Activated CD4-positive, alpha-beta memory T cell treated with anti-CD3 and anti-CD28 coated beads, Interleukin-2, amount 10 ng/mL, durations not matched to agents 7 days and 5 days (primary cell): ENCODE results near the gene PDZK1IP1. TPM values are rescaled to one million over a fixed set of nuclear protein-coding genes. Genes with fewer than 3 reads are reported as not detected.
A peak's percentile ranks its signal among the peaks of the same experiment; 100 is the strongest.

Source experiments
- CTCF ChIA-PET: fragments of 350-600 bp; sonication (Branson Sonifier 250); formaldehyde crosslinking; loops from one replicate; lab custom pipeline; 2021; ENCODE audit warnings: antibody characterized with exemption, inconsistent platforms; lab: Charles Lee
- POLR2A ChIA-PET: fragments of 350-600 bp; sonication (Branson Sonifier 250); formaldehyde crosslinking; loops from one replicate; lab custom pipeline; 2021; ENCODE audit warnings: antibody characterized with exemption; lab: Charles Lee
- DNase-seq: peaks from one replicate; pipeline ENCODE4 v3.0.0-alpha.2; 2020
- H3K27ac Mint-ChIP-seq: one replicate; pipeline ENCODE4 v1.8.0; 2021; ENCODE audit warnings: mild to moderate bottlenecking, mixed read lengths
- H3K27me3 Mint-ChIP-seq: one replicate; pipeline ENCODE4 v1.8.0; 2021; ENCODE audit warnings: mixed read lengths
- H3K36me3 Mint-ChIP-seq: one replicate; pipeline ENCODE4 v1.8.0; 2021; ENCODE audit warnings: low read depth, mixed read lengths
- H3K4me1 Mint-ChIP-seq: one replicate; pipeline ENCODE4 v1.8.0; 2021; ENCODE audit warnings: mixed read lengths
- H3K4me3 Mint-ChIP-seq: one replicate; pipeline ENCODE4 v1.8.0; 2021; ENCODE audit warnings: mild to moderate bottlenecking, mixed read lengths
- H3K9me3 Mint-ChIP-seq: one replicate; pipeline ENCODE4 v1.8.0; 2021; ENCODE audit warnings: mixed read lengths
- total RNA-seq, 2 experiments: library from RNA; stranded (reverse); gene quantifications; one replicate each; pipeline ENCODE4 v1.2.3, GENCODE V29; 2021

PDZK1IP1 gene, protein sequence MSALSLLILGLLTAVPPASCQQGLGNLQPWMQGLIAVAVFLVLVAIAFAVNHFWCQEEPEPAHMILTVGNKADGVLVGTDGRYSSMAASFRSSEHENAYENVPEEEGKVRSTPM
- not detected for total RNA-seq

DNA sequence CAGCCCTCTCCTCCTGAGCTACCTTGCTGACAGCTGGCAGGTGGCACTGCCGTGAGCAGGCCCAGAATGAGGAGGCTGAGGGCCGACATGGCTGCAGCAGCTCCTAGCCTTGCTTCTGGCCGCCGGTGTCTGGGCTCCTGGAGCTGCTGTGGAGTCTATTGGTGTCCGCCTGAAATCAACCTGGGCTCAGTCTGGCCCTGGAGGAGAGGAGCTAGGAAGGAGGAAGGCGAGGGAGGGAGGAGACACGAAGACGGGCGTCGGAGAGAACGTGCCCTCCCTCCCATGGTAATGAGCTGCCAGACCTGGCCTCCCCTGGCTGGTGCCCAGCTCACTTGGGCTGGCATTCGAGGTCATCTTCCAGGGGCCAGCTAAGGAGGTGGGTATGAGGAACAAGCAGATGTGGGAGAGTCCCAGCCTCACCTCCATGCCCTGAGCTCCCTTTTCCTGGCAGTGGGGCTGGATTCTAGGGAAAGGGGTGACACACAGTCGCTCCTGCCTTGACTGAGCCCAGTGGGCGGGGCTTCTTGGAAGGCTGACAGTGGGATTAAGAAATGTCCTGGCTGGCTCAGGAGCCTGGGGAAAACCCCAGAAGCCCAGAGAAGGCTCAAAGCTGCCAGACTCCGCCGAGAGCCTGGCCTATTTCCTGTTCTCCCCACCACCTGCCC, at the start of gene PDZK1IP1:
TSS of gene PDZK1IP1 (minus strand) at position 193 of the 665 bp plus-strand sequence. CDS start at position 89, 104 bp downstream.
- Mint-ChIP-seq H3K4me3 (no peak within 1 kb of the TSS), H3K4me1 (no peaks in the 10 kb centered on the region), H3K27ac (no peak within 1 kb of the TSS), H3K27me3 (peaks cover 5% of the 10 kb centered on the region), H3K9me3 (no peaks in the 10 kb centered on the region), H3K36me3 (no peaks in the 10 kb centered on the region)
- DNase-seq: peak; percentile 13
- CTCF ChIA-PET: interaction anchor here (0.5 to 6.9 kb wide), 3 partner anchors 10 to 194 kb away, joined by 3 to 143 read pairs (median 10); no protein-coding TSS in a partner anchor
- POLR2A ChIA-PET: no interaction called here

DNA sequence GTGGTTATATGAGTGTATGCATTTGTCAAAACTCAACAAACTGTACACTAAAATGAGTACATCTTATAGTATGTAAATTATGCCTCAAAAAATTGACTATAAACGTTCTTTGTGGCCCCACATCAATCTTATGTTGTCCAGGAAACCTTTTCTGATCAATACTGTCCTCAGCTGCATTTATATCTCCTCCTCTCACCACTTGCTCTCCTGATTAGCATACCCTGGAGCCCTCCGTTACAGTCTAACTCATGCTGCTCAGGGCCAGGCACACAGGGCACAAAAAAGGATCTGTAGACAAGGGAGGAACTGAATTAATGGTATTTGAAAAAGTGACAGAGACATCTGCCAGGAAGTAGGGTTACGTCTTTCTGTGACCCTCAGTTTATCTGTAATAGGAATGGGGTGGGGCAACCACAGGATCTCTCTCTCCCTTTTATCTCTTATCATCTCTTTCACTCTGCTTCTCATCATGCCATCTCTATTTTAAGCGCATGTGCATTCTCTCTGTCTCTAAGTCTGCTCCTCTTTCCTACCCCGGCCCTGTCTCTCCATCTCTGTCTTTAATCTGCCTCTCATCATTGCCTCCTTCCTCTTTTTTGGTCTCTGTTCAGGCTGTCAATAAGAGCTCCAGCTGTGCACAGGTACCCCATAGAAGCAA, 49.2 kb upstream of the PDZK1IP1 start:
- H3K27me3 Mint-ChIP-seq: peaks cover 30% of the 10 kb centered on the region
- POLR2A ChIA-PET: interaction anchor here (0.7 to 0.9 kb wide), 2 partner anchors 74 to 75 kb away, joined by 3 read pairs; partner anchors contain the start of gene STIL
- H3K4me3 Mint-ChIP-seq: no peak overlapping the region
- no peaks in the 10 kb centered on the region for H3K9me3 Mint-ChIP-seq
- H3K4me1 Mint-ChIP-seq: peaks cover 35% of the 10 kb centered on the region
- peak overlapping the region; percentile 17 for H3K27ac Mint-ChIP-seq
- CTCF ChIA-PET: interaction anchor here (0.7 to 4.1 kb wide), 5 partner anchors 20 to 60 kb away, joined by 5 to 13 read pairs (median 6); no protein-coding TSS in a partner anchor
- peak; percentile 20 for DNase-seq
- H3K36me3 Mint-ChIP-seq: no peaks in the 10 kb centered on the region

DNA sequence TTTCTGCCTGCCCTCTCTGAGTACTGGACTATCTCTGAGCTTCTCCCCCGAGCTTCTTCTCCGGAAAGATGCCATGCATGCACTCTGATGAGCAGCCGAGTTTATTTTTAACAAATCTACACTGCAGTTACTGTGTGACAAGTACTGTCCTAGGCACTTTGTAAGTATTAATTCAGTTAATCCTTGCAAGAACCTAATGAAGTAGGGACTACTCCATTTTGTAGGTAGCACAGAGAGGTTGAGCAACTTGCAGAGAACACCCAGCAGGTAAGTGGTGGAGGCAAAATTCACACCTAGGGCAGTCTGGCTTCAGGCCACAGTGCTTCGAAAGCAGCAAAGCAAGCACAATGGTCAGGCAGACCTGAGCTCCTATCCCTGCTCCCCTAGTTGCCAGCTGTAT, 46.0 kb upstream of the PDZK1IP1 start:
- Mint-ChIP-seq H3K36me3 (peaks cover 4% of the 10 kb centered on the region), H3K27ac (no peak overlapping the region), H3K4me1 (peaks cover 45% of the 10 kb centered on the region), H3K27me3 (peaks cover 46% of the 10 kb centered on the region), H3K9me3 (no peaks in the 10 kb centered on the region), H3K4me3 (no peak overlapping the region)
- no peak for DNase-seq
- CTCF ChIA-PET: interaction anchor here (1.9 to 2.6 kb wide), 2 partner anchors 27 to 57 kb away, joined by 6 to 9 read pairs; no protein-coding TSS in a partner anchor
- POLR2A ChIA-PET: no interaction called here

DNA sequence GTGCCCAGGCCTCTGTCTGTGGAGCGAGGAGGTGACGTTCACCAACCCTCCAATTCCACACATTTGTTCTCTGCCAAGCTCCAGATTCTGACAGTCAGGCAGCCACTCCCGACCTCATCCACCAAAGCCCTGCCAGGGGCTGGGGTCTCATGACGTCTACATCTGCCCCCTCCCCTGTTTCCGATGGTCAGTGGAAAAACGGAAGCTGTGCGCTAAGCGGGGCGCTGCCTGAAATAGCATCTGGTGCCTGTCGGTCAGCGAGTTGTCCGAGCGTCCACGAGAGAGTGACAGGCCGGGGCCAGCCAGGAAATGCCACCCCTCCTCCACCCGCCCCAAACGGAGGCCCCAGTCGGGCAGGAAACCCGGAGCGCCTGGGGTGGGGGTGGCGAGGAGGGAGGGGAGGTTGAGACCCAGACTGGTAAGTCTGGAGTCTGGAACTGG, 45.4 kb upstream of the PDZK1IP1 start:
- CTCF ChIA-PET: interaction anchor here (1.9 to 2.6 kb wide), 2 partner anchors 27 to 56 kb away, joined by 6 to 9 read pairs; no protein-coding TSS in a partner anchor
- POLR2A ChIA-PET: no interaction called here

DNA sequence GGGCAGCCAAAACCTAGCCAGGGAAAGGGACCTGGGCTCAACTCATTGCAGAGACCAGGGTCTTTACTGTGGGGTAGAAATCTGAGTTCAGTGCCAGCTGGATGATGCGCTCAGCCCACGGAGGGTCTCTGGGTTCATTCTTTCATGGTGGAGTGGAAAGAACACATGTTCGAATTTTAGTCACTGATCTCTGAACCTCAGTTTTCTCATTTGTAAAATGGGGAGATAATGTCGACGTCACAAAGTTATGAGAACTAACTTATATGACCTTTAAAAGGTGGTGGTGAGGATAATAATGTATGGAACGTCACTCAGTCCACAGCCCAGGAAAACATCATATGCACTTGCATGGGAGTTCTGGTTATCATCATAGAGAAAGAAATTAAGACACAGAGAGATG, 43.4 kb upstream of the PDZK1IP1 start:
- Mint-ChIP-seq H3K4me3 (no peak overlapping the region), H3K27ac (no peak overlapping the region), H3K27me3 (peaks cover 72% of the 10 kb centered on the region), H3K36me3 (peaks cover 4% of the 10 kb centered on the region), H3K4me1 (peaks cover 44% of the 10 kb centered on the region), H3K9me3 (no peaks in the 10 kb centered on the region)
- CTCF ChIA-PET: interaction anchor here (1.0 to 2.3 kb wide), 3 partner anchors 30 to 204 kb away, joined by 3 to 10 read pairs (median 5); partner anchors contain the start of gene FOXD2
- POLR2A ChIA-PET: interaction anchor here (0.6 kb wide), 1 partner anchor 935 kb away, joined by 3 read pairs; no protein-coding TSS in a partner anchor
- no peak for DNase-seq

More for the DNA sequence above, 45.4 kb upstream of the PDZK1IP1 start:
- Mint-ChIP-seq H3K4me1 (peaks cover 49% of the 10 kb centered on the region), H3K27me3 (peaks cover 51% of the 10 kb centered on the region), H3K4me3 (no peak overlapping the region), H3K9me3 (no peaks in the 10 kb centered on the region), H3K27ac (no peak overlapping the region), H3K36me3 (peaks cover 4% of the 10 kb centered on the region)
- DNase-seq: no peak

DNA sequence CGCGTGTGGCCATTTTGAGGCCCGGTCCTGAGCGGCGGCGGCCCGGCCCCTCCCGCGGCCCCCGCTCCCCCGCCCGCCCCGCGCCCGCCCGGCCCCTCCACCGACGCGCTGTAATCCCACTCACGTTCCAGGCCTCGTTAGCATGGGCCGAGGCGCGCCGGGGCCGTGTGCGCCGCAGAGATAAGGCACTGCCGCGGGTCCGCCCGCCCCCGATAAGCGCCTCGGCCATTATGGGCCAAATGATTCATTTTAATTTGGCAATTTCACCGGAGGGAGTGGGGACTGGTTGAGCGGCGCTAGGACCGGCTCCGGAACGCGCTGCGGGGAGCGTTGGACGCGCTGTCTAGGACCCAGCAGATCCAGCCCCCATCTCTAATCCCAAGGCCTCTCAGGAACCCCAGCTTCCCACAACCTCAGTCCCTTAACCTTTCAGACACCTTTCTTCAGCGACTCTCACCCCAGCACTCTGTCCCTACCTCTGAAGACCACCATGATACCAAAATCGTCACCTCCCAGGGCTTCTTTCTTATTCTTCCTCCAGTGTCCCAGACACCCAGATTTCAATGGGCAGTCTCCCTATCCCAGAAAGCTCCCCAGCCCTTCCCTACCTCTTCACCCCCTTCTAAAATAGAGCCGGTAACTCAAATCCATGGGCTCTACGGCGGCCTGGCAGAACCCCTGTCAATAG, 42.5 kb upstream of the PDZK1IP1 start, which contains the start of gene TAL1:
TSS of gene TAL1 (minus strand) at position 39 of the 688 bp plus-strand sequence. CDS start 6,337 bp downstream, outside the sequence.
- H3K27ac Mint-ChIP-seq: peak within 1 kb of the TSS; percentile 52

DNA sequence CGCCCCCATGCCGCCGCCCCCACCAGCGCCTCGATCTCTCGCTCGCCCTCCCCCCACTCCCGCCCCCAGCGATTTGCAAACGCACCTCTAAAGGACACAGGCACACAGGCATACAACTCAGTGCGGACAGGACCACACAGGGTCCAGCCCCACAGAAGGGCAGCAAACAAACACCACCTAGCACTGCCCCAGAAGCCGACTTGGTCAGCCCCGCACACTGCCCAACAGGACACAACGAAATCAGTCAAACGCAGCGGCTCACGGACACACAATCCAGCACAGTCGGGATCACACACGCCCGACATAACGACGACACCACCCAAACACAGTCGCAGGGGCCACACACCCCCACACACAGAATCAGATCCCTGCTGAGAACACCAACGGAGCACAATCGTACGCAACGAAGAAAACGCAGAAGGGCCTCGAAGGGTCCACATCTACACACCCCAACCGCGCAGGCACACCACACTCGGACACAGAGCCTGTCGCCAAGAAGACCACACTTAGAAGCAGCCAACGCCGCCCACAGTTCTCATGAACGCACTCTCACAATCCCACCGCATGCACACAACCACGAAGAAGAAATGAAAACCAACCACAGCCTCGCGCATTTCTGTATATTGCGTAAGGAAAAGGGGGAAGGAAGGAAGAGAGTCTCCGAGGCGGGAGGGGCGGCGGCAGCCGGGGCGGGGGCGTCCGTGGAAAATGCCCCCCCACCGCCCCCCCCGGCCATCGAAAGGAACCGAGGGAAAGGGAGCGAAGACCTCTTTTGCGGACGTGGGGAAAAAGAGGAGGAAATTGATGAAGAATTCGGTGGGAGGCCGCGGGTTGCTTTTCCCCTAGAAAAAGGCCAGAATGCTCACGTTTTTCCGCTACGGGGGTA, 41.7 kb upstream of the PDZK1IP1 start:
- ChIA-PET CTCF (no interaction called here), POLR2A (interaction anchor here (1.0 kb wide), 1 partner anchor 10 kb away, joined by 4 read pairs; no protein-coding TSS in a partner anchor)
- Mint-ChIP-seq H3K9me3 (no peaks in the 10 kb centered on the region), H3K27me3 (peaks cover 88% of the 10 kb centered on the region), H3K36me3 (peaks cover 4% of the 10 kb centered on the region), H3K27ac (peak overlapping the region; percentile 52), H3K4me1 (peaks cover 37% of the 10 kb centered on the region), H3K4me3 (peak overlapping the region; percentile 60)
- DNase-seq: no peak

More for the DNA sequence above, 42.5 kb upstream of the PDZK1IP1 start, which contains the start of gene TAL1:
- ChIA-PET CTCF (interaction anchor here (1.0 to 2.3 kb wide), 3 partner anchors 30 to 205 kb away, joined by 3 to 10 read pairs (median 5); partner anchors contain the start of gene FOXD2), POLR2A (no interaction called here)
- peaks cover 4% of the 10 kb centered on the region for H3K36me3 Mint-ChIP-seq
- peak within 1 kb of the TSS; percentile 60 for H3K4me3 Mint-ChIP-seq
- no peak for DNase-seq
- H3K4me1 Mint-ChIP-seq: peaks cover 40% of the 10 kb centered on the region
- H3K27me3 Mint-ChIP-seq: peaks cover 80% of the 10 kb centered on the region
- H3K9me3 Mint-ChIP-seq: no peaks in the 10 kb centered on the region

DNA sequence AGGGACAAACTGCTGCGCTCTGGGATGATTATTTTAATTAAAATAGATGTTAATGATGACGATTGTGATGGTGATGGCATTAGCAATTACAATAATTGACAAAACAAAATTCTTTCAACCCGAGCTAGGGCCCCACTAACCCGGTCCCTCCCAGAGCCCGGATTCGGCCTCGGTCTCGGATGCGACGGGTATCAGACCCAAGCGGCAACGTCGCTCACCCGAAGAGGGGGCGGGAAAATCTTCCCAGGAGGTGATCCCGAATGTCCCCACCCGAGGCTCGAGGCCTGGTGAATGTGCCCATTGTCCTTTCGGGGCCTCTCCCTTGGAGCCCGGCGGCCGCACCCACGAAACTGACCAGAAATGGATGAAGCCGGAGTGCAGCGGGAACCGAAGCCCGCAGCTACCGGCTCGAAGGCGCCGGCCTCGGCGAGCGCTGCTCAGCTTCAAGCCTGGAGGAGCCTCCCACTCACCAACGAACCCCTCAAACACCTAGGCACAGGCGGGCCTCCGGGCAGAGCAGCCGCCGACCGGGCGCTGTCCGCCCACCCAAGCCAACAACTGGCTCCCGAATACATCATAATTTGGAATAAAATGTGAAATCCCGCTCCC, 41.0 kb upstream of the PDZK1IP1 start:
- Mint-ChIP-seq H3K27me3 (peaks cover 89% of the 10 kb centered on the region), H3K4me3 (no peak overlapping the region), H3K4me1 (peaks cover 38% of the 10 kb centered on the region), H3K36me3 (peaks cover 4% of the 10 kb centered on the region), H3K27ac (no peak overlapping the region), H3K9me3 (no peaks in the 10 kb centered on the region)
- CTCF ChIA-PET: no interaction called here
- DNase-seq: no peak
- POLR2A ChIA-PET: interaction anchor here (1.0 kb wide), 1 partner anchor 11 kb away, joined by 4 read pairs; no protein-coding TSS in a partner anchor

DNA sequence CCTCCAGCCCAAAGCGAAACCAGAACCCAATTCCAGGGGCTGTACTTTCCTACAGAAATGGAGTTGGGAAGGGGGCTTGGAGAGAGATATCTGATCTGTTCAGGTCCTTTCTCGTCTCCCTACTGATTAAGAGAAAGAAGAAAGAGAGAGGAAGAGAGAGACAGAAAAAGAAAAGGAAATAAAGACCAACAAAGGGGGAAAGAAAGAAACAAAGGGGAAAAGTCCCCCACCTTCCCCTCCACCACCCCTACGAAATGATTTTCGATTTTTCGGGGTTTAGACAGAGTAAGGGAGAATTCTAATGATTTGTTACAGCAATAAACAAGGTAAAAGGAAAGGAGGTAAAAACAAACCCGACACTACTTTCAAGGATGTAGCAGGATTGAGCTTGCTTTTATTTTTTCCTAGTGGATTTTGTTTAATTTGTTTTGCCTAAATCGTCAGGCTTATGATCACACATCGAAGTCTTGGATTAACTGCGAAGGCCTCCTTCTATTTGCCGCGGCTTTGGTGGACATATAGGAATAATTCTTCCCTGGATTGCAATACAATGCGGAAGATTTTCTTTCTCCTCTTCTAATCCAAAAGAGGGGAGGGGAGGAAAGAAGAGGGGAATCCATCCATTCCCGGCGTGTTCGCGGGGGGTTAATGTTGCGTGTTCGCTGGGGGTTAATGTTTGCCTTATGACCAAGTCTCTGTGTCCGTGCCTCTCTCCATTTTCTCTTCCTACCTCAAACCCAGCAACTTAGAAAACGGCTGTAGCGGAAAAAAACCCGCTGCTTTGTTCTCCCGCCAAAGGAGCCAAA, 40.3 kb upstream of the PDZK1IP1 start:
- Mint-ChIP-seq H3K27me3 (peaks cover 88% of the 10 kb centered on the region), H3K4me1 (peaks cover 32% of the 10 kb centered on the region), H3K9me3 (no peaks in the 10 kb centered on the region), H3K4me3 (no peak overlapping the region), H3K27ac (no peak overlapping the region), H3K36me3 (peaks cover 4% of the 10 kb centered on the region)
- POLR2A ChIA-PET: interaction anchor here (1.0 to 1.6 kb wide), 2 partner anchors 11 to 50 kb away, joined by 3 to 4 read pairs; no protein-coding TSS in a partner anchor
- CTCF ChIA-PET: no interaction called here
- no peak for DNase-seq

DNA sequence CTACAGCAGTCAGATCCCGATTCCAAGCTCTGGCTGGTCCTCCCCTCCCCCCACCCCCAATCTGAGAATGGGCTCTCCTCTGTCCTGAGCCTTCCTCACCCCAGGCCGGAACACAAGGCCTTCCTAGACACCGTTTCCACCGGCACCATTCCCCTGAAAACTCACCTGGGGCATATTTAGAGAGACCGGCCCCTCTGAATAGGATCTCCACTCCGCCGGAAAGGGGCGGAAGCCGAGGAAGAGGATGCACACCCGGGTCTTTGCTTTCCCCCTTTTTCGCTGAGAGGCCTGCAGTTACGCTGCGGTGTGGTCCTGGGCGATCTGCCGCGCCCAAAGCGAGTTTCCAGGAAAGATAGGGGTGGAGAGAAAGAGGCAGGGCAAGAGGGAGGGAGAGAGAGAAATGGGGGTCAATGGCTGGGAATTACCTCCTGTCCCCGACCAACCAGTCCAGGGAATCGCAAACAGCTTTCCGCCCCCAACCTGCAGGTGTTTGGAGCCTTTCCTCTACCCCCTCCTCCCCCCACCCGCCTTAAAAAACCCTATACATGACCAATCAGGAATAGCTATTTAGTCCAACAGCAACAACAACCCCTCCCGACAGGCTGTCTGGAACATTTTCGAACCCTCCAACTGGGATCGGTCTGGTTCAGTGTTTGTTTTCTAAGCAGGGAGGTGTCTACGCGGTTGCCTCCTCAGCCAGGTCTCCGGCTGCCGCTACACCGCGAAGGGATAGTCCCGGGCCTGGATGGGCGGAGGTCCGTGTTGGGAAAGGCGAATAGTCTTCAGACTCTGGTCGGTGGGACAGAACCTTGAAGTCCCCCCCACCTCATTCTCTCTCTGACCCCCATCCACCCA, 39.4 kb upstream of the PDZK1IP1 start:
- H3K36me3 Mint-ChIP-seq: peaks cover 4% of the 10 kb centered on the region
- no peaks in the 10 kb centered on the region for H3K9me3 Mint-ChIP-seq
- H3K4me1 Mint-ChIP-seq: peaks cover 31% of the 10 kb centered on the region
- no peak overlapping the region for H3K27ac Mint-ChIP-seq
- H3K4me3 Mint-ChIP-seq: no peak overlapping the region
- ChIA-PET POLR2A (interaction anchor here (1.6 kb wide), 1 partner anchor 50 kb away, joined by 3 read pairs; no protein-coding TSS in a partner anchor), CTCF (no interaction called here)
- peaks cover 84% of the 10 kb centered on the region for H3K27me3 Mint-ChIP-seq
- no peak for DNase-seq
